ENCODE measurements around the gene SLC16A12.
A peak's percentile ranks its signal among the peaks of the same experiment; 100 is the strongest.
"Not testable (repeated sequence)": the region's sequence is repeated elsewhere in the genome, so short reads cannot be mapped to it uniquely, and the experiment has no call there.

SLC16A12 gene

GRCh38 chr10:89414879-89415821 lies 120.2 kb downstream of the SLC16A12 start:
- DNase-seq = peak; percentile 60

GRCh38 chr10:89414146-89414878 lies 121.1 kb downstream of the SLC16A12 start, which contains the start of gene IFIT5:
IFIT5 (plus strand) TSS chr10:89414568; CDS start chr10:89414799, 231 bp downstream.
- peak; percentile 73 for DNase-seq

- DNase-seq = no peak
Observed at GRCh38 chr10:89413398-89413912, 121.9 kb downstream of the SLC16A12 start.

- not testable (repeated sequence) for DNase-seq
Observed at GRCh38 chr10:89412276-89412675, 123.1 kb downstream of the SLC16A12 start.

- DNase-seq = not testable (repeated sequence)
Observed at GRCh38 chr10:89411135-89411534, 124.3 kb downstream of the SLC16A12 start.

- DNase-seq = not testable (repeated sequence)
Observed at GRCh38 chr10:89410551-89410950, 124.8 kb downstream of the SLC16A12 start.

GRCh38 chr10:89409282-89409681 lies 126.1 kb downstream of the SLC16A12 start:
- not testable (repeated sequence) for DNase-seq

GRCh38 chr10:89407792-89408191 lies 127.6 kb downstream of the SLC16A12 start:
- not testable (repeated sequence) for DNase-seq

- DNase-seq = not testable (repeated sequence)
Observed at GRCh38 chr10:89406178-89406577, 129.2 kb downstream of the SLC16A12 start.

- no peak for DNase-seq
Observed at GRCh38 chr10:89404104-89405047, 131.0 kb downstream of the SLC16A12 start.

- DNase-seq = no peak
Observed at GRCh38 chr10:89403043-89403442, 132.4 kb downstream of the SLC16A12 start.

GRCh38 chr10:89399956-89400355 lies 135.4 kb downstream of the SLC16A12 start:
- no peak for DNase-seq

- peak; percentile 51 for DNase-seq
Observed at GRCh38 chr10:89398003-89398749, 137.2 kb downstream of the SLC16A12 start.

- no peak for DNase-seq
Observed at GRCh38 chr10:89395141-89395540, 140.3 kb downstream of the SLC16A12 start.

GRCh38 chr10:89393898-89394297 lies 141.5 kb downstream of the SLC16A12 start:
- no peak for DNase-seq

- peak; percentile 71 for DNase-seq
Observed at GRCh38 chr10:89392974-89393373, 142.4 kb downstream of the SLC16A12 start.

GRCh38 chr10:89391907-89392756 lies 143.3 kb downstream of the SLC16A12 start, which contains the start of gene IFIT1:
IFIT1 (plus strand) TSS chr10:89392623; CDS start chr10:89392713, 90 bp downstream.
- DNase-seq = peak; percentile 88

- DNase-seq = not testable (repeated sequence)
Observed at GRCh38 chr10:89391226-89391576, 144.2 kb downstream of the SLC16A12 start.

- no peak for DNase-seq
Observed at GRCh38 chr10:89390476-89391225, 144.7 kb downstream of the SLC16A12 start.

Measured in fibroblast of skin of scalp (primary cell).